Sciatic nerve (tissue), 2 donors: ENCODE data around the gene GLI2. TPM values are rescaled to one million over a fixed set of nuclear protein-coding genes. Genes with fewer than 3 reads are reported as not detected.

ENCODE experiments used
- ATAC-seq: fragments of 200-7000 bp; cut with Tn5 transposase; one replicate; pipeline ENCODE4 v1.9.1; 2020; ENCODE audit warnings: mild to moderate bottlenecking, moderate library complexity
- DNase-seq: peaks from one replicate; pipeline ENCODE4 v3.0.0-alpha.2; 2020; ENCODE audit warnings: low spot score
- intact Hi-C: fragments of 100-400 bp; cut with DNase I; formaldehyde crosslinking; loops from one replicate; pipeline ENCODE4 v1.14.2; 2022
- total RNA-seq: library from RNA; stranded (reverse); fragmentation: NEBNext Ultra II Directional; extraction: Animal tissue kit (Norgen Biotek cat#: 25700); gene quantifications from one replicate; pipeline ENCODE4 v1.2.1, GENCODE V29; 2021
- donor health status: DM: no; HTN: no; CAD: no.
- donor health status: DM: no; HTN: no; CAD: no.

Gene GLI2
- total RNA-seq, 1 donor from 2014 or later = 14.4 TPM

- ATAC-seq (no peak), DNase-seq (no peak)
- intact Hi-C loops = no loop called here
Observed at GRCh38 chr2:120748741-120749140, 13.1 kb downstream of the GLI2 start.

- intact Hi-C loops = no loop called here
- peak; percentile 52 for ATAC-seq
- no peak for DNase-seq
Observed at GRCh38 chr2:120749506-120750431, 14.1 kb downstream of the GLI2 start.

GRCh38 chr2:120750488-120751210 lies 15.0 kb downstream of the GLI2 start:
- intact Hi-C loops = no loop called here
- peak; percentile 13 for ATAC-seq
- no peak for DNase-seq

- ATAC-seq = no peak
- intact Hi-C loops = no loop called here
- DNase-seq = no peak
Observed at GRCh38 chr2:120751553-120751952, 15.9 kb downstream of the GLI2 start.

GRCh38 chr2:120754067-120754960 lies 18.6 kb downstream of the GLI2 start:
- DNase-seq (no peak), ATAC-seq (no peak)
- intact Hi-C loops = no loop called here

- ATAC-seq = peak; percentile 90
- intact Hi-C loops = no loop called here
- DNase-seq = peak; percentile 75
Observed at GRCh38 chr2:120758181-120759144, 22.8 kb downstream of the GLI2 start.

- DNase-seq (peak; percentile 51), ATAC-seq (no peak)
- intact Hi-C loops = no loop called here
Observed at GRCh38 chr2:120759543-120760331, 24.1 kb downstream of the GLI2 start.

GRCh38 chr2:120760446-120761135 lies 24.9 kb downstream of the GLI2 start:
- DNase-seq (peak; percentile 70), ATAC-seq (peak; percentile 18)

GRCh38 chr2:120761164-120761861 lies 25.6 kb downstream of the GLI2 start:
- peak; percentile 45 for DNase-seq
- intact Hi-C loops = no loop called here
- no peak for ATAC-seq

More at GRCh38 chr2:120760446-120761135, 24.9 kb downstream of the GLI2 start:
- intact Hi-C loops = no loop called here

GRCh38 chr2:120761911-120762310 lies 26.2 kb downstream of the GLI2 start:
- intact Hi-C loops = no loop called here
- ATAC-seq (no peak), DNase-seq (peak; percentile 26)

GRCh38 chr2:120762341-120763061 lies 26.8 kb downstream of the GLI2 start:
- peak; percentile 38 for DNase-seq
- no peak for ATAC-seq
- intact Hi-C loops = no loop called here

GRCh38 chr2:120763508-120763907 lies 27.8 kb downstream of the GLI2 start:
- intact Hi-C loops = no loop called here
- ATAC-seq (peak; percentile 36), DNase-seq (peak; percentile 62)

- no peak for ATAC-seq
- intact Hi-C loops = no loop called here
- DNase-seq = peak; percentile 47
Observed at GRCh38 chr2:120763931-120764330, 28.3 kb downstream of the GLI2 start.

- intact Hi-C loops = no loop called here
- DNase-seq = no peak
- no peak for ATAC-seq
Observed at GRCh38 chr2:120764492-120764891, 28.8 kb downstream of the GLI2 start.

GRCh38 chr2:120764991-120765677 lies 29.5 kb downstream of the GLI2 start:
- intact Hi-C loops = no loop called here

More at GRCh38 chr2:120764991-120765677, 29.5 kb downstream of the GLI2 start:
- DNase-seq = peak; percentile 60
- ATAC-seq = peak; percentile 29
